Measurements from ENCODE around the gene AKR1C1.

GRCh38 chr10:4926400-4926799 lies 36.8 kb upstream of the AKR1C1 start:
- TF ChIP-seq, protein P1, sequence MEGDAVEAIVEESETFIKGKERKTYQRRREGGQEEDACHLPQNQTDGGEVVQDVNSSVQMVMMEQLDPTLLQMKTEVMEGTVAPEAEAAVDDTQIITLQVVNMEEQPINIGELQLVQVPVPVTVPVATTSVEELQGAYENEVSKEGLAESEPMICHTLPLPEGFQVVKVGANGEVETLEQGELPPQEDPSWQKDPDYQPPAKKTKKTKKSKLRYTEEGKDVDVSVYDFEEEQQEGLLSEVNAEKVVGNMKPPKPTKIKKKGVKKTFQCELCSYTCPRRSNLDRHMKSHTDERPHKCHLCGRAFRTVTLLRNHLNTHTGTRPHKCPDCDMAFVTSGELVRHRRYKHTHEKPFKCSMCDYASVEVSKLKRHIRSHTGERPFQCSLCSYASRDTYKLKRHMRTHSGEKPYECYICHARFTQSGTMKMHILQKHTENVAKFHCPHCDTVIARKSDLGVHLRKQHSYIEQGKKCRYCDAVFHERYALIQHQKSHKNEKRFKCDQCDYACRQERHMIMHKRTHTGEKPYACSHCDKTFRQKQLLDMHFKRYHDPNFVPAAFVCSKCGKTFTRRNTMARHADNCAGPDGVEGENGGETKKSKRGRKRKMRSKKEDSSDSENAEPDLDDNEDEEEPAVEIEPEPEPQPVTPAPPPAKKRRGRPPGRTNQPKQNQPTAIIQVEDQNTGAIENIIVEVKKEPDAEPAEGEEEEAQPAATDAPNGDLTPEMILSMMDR (conservative IDR thresholded peaks at IDR 0.05 in 1 of 2, IDR thresholded peaks at IDR 0.05 in 1 of 2; ENCODE audit: low read depth in 1 of 2, low read length in 2 of 2), result no peak
- no peak for TF ChIP-seq EZH2 (IDR thresholded peaks at IDR 0.05; ENCODE audit: low read length, missing control alignments)
